Measurements from ENCODE around the gene FKBP7. TPM values are rescaled to one million over a fixed set of nuclear protein-coding genes. Genes with fewer than 3 reads are reported as not detected.

The FKBP7 gene
- total RNA-seq, 1 experiment from 2014 or later = 4.8 TPM

DNA sequence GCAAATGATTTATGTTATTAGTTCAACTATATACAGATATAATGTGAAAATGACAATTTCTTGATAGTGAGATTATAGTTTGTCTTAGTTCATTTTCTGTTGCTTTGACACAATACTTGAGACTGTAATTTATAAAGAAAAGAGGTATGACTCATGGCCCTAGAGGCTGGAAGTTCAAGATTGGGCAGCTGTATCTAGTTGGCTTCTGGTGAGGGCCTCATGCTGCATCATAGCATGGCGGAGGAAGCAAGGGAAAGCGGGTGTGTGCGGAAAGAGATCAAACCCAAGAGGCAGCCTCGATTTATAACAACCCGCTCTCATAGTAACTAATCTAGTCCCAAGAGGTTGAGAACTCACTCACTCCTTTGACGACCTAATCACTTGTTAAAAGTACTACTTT, 13.2 kb upstream of the FKBP7 start:
- DNase-seq = no peak
- H3K4me3 Mint-ChIP-seq = no peak overlapping the region

More for the DNA sequence above, 13.2 kb upstream of the FKBP7 start:
- Histone ChIP-seq H3K9me3 (ENCODE audit: control insufficient read depth, low read depth, low read length) (no peaks in the 10 kb centered on the region), H3K14ac (ENCODE audit: insufficient read depth, low read length) (no peak overlapping the region), H2BK20ac (ENCODE audit: low read depth, low read length, poor library complexity, severe bottlenecking) (no peak overlapping the region), H4K91ac (ENCODE audit: insufficient read length, low read depth, low read length) (no peak overlapping the region), H3K56ac (ENCODE audit: insufficient read length, low read depth, low read length) (no peak overlapping the region), H4K8ac (replicated peaks; ENCODE audit: insufficient read length, low read depth, low read length) (no peak overlapping the region), H2AFZ (ENCODE audit: low read length) (no peak overlapping the region), H3K9ac (ENCODE audit: extremely low read depth, insufficient read length, low read length) (no peak overlapping the region), H3K27me3 (ENCODE audit: insufficient read depth, low read length) (no peaks in the 10 kb centered on the region), H3K27ac (ENCODE audit: insufficient read length, low read depth, low read length) (no peak overlapping the region), H3K4me1 (ENCODE audit: insufficient read depth, low read length) (no peaks in the 10 kb centered on the region), H3K23ac (ENCODE audit: insufficient read length, low read depth, low read length) (no peak overlapping the region), H3K79me2 (ENCODE audit: insufficient read depth, low read length) (no peaks in the 10 kb centered on the region), H3K4me2 (ENCODE audit: insufficient read depth, insufficient read length, low read length) (no peak overlapping the region), H3K79me1 (ENCODE audit: insufficient read depth, low read depth, low read length, poor library complexity, severe bottlenecking) (no peaks in the 10 kb centered on the region), H3K4ac (ENCODE audit: low read depth, low read length) (no peak overlapping the region), H4K5ac (ENCODE audit: insufficient read length, low read depth, low read length) (no peak overlapping the region), H2BK5ac (ENCODE audit: insufficient read length, low read length) (no peak overlapping the region), H4K20me1 (ENCODE audit: control insufficient read depth, insufficient read depth, insufficient read length) (no peaks in the 10 kb centered on the region), H2BK15ac (ENCODE audit: low read depth, low read length) (no peak overlapping the region), H3T11ph (ENCODE audit: low read length) (no peak overlapping the region), H3K23me2 (ENCODE audit: insufficient read length, low read depth, low read length, poor library complexity, severe bottlenecking) (no peaks in the 10 kb centered on the region), H2BK12ac (ENCODE audit: insufficient read length, low read depth, low read length) (no peak overlapping the region), H3K18ac (ENCODE audit: insufficient read length, low read depth, low read length) (no peak overlapping the region), H2BK120ac (ENCODE audit: low read depth, low read length, poor library complexity, severe bottlenecking) (no peak overlapping the region), H2AK5ac (ENCODE audit: insufficient read length, low read length) (no peak overlapping the region)
- Mint-ChIP-seq H3K36me3 (ENCODE audit: insufficient read depth in 1 of 3, low read depth in 3 of 3) (peaks cover 14 to 47% (median 16%) of the 10 kb centered on the region in 3 experiments; a peak in 6 of 7 replicates), H3K27me3 (ENCODE audit: low read depth) (no peaks in the 10 kb centered on the region), H3K27ac (no peak overlapping the region), H3K9me3 (no peaks in the 10 kb centered on the region), H3K4me1 (no peaks in the 10 kb centered on the region)
- WGBS (ENCODE audit: extremely low coverage, insufficient read length, low lambda C conversion rate) = no CpG with 5 or more reads among the region's 6 CpGs
- TF ChIP-seq, protein P1, sequence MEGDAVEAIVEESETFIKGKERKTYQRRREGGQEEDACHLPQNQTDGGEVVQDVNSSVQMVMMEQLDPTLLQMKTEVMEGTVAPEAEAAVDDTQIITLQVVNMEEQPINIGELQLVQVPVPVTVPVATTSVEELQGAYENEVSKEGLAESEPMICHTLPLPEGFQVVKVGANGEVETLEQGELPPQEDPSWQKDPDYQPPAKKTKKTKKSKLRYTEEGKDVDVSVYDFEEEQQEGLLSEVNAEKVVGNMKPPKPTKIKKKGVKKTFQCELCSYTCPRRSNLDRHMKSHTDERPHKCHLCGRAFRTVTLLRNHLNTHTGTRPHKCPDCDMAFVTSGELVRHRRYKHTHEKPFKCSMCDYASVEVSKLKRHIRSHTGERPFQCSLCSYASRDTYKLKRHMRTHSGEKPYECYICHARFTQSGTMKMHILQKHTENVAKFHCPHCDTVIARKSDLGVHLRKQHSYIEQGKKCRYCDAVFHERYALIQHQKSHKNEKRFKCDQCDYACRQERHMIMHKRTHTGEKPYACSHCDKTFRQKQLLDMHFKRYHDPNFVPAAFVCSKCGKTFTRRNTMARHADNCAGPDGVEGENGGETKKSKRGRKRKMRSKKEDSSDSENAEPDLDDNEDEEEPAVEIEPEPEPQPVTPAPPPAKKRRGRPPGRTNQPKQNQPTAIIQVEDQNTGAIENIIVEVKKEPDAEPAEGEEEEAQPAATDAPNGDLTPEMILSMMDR (conservative IDR thresholded peaks at IDR 0.05) = no peak
